ENCODE results near the gene RECK. TPM values are rescaled to one million over a fixed set of nuclear protein-coding genes. Genes with fewer than 3 reads are reported as not detected.
"Not testable (repeated sequence)": the region's sequence is repeated elsewhere in the genome, so short reads cannot be mapped to it uniquely, and the experiment has no call there.

Gene RECK
- total RNA-seq, 1 experiment from 2014 or later, result 19.4 TPM

DNA sequence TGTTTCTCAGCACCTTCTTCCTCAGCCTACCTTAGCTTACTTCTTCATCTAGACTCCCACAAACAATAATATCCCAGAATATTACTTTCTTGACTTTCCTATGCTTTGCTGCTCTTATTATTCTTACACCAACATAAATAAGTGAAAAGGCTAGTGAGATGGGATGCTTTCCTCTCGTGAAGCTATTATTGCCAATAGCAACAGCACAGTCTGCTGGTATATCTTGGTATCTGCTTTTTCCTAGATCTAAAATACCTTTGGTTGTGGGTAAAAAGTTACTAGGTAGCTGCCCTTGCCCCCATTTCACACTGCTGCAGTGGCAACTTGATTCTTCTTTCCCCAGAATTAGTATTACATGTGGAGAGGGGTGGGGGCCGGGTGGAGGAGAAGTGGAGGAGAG, 73.7 kb downstream of the RECK start:
- DNase-seq (ENCODE audit: low spot score), result no peak

DNA sequence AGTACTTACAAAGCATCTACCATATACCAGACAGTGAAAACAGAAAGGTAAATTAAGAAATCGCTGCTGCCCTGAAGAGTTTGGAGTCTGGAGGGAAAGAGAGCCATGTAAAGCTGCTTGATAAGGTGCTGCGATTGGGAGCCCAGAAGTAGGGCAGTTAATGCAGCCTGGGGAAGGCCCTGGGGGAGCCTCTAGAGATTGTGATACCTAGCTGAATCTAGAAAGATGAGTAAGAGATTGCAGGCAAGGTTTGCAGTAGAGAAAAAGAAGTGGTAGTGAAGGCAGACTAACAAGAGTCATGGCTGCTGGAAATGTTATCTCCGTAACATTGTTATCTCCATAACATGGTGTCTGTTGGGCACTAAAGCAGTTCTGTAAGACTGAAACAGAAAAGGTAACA, 75.8 kb downstream of the RECK start:
- DNase-seq (ENCODE audit: low spot score), result no peak

DNA sequence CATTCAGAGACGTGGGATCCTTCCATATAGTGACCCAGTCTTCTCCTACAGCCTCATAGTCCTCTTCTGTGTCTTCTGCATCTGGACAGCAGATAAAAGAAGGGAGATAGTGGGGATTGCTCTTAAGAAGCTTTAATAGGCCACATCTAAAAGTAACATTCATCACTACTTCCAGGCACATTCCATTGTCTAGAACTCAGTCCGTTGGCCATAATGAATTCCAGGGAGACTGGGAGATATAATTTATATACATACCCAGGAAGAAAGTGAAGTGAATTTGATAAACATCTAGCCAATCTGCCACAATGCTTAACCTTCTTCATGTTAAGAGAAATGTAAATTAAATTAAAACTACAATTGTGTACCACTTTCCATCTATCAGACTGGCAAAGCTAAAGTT, 77.3 kb downstream of the RECK start:
- DNase-seq (ENCODE audit: low spot score), result no peak

GRCh38 chr9:36116593-36116992, 79.9 kb downstream of the RECK start:
- no peak for DNase-seq (ENCODE audit: low spot score)

GRCh38 chr9:36118201-36118600, 81.5 kb downstream of the RECK start:
- DNase-seq (ENCODE audit: low spot score), result no peak

DNA sequence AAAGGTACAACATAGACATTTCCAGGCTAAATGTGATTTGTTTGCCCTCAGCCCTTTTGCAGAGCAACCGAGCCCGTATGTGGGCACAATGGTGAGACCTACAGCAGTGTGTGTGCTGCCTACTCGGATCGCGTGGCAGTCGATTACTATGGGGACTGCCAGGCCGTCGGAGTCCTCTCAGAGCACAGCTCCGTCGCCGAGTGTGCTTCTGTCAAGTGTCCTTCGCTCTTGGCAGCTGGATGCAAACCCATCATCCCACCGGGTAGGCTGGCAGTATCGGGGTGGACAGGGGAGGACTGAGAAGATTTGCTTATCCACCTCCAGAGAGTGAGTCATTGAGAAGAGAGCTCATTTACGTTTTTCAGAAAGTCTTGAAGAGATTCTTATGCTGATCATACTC, 82.0 kb downstream of the RECK start:
- no peak for DNase-seq (ENCODE audit: low spot score)

DNA sequence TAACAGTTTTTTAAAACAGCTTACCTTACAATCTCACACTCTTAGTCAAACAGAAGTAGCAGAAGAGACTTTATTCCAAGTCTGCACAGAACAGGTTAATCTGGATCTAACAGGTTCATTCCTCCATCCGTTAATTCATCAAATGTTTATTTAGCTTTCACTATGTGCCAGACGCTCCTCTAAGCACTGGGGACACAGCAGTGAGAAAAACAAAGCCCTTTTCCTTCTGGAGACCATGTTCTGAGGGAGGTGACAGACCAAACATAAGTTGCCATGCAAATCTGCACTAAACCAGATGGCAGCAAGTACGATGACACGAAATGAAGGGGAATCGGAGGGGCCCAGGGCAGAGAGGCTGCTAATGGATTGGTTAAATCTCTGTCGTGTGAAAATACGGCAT, 82.8 kb downstream of the RECK start:
- no peak for DNase-seq (ENCODE audit: low spot score)

GRCh38 chr9:36120705-36121104, 84.0 kb downstream of the RECK start:
- no peak for DNase-seq (ENCODE audit: low spot score)

DNA sequence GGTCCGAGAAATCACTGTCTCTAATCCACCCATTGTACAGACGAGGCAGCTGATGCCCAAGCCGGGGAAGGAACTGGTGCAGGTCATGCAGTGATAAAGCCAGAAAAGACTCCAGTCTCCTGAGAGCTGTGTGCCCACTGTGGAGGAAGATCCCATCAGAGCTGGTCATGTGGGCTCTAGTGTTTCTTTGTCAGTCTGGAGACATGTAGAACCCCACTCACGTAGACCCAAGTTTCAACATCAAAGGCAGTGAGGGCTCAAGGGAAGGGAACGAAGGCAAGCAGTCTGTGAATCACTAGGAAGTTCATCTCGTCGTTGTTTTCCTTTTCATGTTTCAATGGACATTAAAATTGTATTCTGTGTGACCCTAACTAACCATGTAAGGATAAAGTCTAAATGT, 85.3 kb downstream of the RECK start:
- no peak for DNase-seq (ENCODE audit: low spot score)

DNA sequence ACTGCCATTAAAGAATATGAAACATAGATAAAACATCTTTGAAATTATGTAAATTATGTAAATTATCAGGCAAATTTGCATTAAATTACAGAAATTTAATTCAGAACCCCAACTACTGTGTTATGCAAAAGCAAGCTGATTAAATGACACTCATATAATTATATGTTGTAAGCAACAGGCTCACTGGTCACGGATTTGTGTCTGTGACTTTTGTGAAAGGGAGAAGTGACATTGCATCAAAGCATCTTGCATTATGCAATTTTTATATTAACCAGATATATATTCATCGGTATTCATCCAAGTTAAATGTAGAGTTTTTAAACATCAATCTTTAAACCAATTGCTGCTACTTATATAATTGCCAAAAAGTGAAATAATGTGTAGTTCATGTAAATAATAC, 86.8 kb downstream of the RECK start:
- no peak for DNase-seq (ENCODE audit: low spot score)

DNA sequence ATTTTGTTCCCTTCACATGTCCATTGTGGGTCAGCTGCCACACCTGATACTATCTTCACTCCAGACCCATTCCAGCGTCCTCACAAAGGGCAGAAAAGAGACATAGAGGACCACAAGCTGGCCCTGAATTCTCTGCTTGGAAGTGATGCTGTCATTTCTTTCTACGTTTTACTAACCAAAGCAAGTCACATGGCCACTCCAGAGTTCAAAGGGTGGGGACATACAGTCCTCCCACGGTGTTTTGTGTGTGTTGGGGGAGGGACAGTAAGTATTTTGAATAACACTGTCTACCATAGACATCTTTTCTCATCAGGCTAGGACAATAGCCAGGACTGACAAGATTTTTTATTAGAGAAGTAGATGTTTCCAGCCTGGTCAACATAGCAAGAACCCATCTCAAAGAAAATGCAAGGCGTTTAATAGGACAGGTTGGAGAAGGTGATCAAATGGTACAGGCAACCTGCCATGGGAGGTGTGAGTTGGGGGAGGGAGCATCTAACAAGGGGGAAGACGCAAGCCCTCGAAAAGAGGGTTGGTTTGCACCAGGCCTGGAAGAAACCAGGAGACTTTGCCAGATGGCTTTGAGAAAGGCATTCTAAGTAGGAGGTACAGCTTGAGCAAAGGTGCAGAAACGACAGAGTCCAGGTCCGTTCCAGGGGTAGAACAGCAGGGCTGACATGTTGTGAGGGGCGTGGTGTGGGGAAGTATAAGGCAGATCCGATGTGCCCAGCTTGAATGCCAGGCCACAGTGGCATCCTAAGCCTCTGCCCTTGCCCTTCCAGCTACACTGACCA, 88.5 kb downstream of the RECK start:
- DNase-seq (ENCODE audit: low spot score), result no peak

- no peak for DNase-seq (ENCODE audit: low spot score)
Observed at GRCh38 chr9:36126016-36126730, 89.5 kb downstream of the RECK start.

GRCh38 chr9:36127652-36128244, 91.0 kb downstream of the RECK start:
- DNase-seq (ENCODE audit: low spot score), result no peak

DNA sequence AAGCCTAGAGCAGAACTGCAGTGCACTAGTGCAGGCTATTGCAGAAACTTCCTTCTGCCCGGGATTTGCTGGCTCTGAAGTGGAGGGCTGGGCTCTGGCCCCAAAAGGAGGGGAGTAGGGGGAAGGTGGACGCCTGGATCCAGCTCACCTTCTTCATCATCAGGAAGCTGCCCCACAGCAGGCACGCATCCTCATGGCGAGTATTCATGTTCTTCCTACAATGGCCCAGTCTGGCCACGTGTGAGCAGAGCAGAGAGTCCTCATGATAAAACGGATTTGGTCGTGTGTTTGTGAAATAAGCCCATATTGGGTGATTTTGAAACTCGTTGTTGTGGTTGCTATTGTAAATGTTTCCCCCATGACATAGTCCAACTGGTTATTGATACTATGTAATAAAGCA, 91.6 kb downstream of the RECK start:
- DNase-seq (ENCODE audit: low spot score), result no peak

- DNase-seq (ENCODE audit: low spot score), result no peak
Observed at GRCh38 chr9:36129139-36129538, 92.4 kb downstream of the RECK start.

- DNase-seq (ENCODE audit: low spot score), result not testable (repeated sequence)
Observed at GRCh38 chr9:36131666-36132065, 95.0 kb downstream of the RECK start.

- no peak for DNase-seq (ENCODE audit: low spot score)
Observed at GRCh38 chr9:36132086-36132485, 95.4 kb downstream of the RECK start.

- no peak for DNase-seq (ENCODE audit: low spot score)
Observed at GRCh38 chr9:36134761-36135505, 98.2 kb downstream of the RECK start.

DNA sequence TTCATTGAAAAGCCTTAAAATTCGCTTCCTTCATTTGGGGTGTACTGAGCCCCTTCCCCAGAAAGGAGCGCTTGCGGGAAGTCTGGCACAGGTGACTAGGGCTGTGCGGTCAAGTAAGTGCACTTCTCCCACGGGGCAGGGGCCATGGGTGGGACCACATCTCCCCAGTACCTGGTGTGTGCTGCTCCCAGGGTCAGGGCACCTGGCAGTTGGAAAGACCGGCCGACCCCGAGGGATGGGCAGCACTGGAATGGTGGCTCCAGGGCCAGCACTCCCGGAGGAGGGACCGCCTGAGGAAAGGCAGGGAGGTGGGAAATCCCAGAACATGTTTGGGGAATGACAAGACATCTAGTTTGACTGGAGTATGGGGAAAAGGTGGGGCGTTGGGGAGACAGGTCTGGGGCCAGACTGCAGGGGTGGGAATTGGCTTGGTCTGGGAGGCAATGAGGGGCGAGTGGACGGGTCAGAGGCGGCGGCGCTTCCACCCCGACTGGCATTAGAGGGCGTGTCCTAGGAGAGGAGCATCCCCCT, 99.1 kb downstream of the RECK start:
- DNase-seq (ENCODE audit: low spot score), result no peak

- DNase-seq (ENCODE audit: low spot score), result peak; percentile 37
Observed at GRCh38 chr9:36136272-36136893, 99.7 kb downstream of the RECK start, which contains the start of gene GLIPR2. TSS of gene GLIPR2 (plus strand) at chr9:36136733. CDS start at chr9:36136779, 46 bp downstream.

GRCh38 chr9:36136894-36137391, 100.2 kb downstream of the RECK start:
- DNase-seq (ENCODE audit: low spot score), result no peak

Measured in A172 (cell line).